Endothelial cell of umbilical vein (primary cell): ENCODE measurements around the gene DEFB112. TPM values are rescaled to one million over a fixed set of nuclear protein-coding genes. Genes with fewer than 3 reads are reported as not detected.

Experiments
- BruUV-seq: library from RNA; stranded (reverse); fragments of 400-500 nt; replicated peaks from 2 replicates; lab custom pipeline; 2021; lab: Mats Ljungman, UMichigan
- CTCF ChIA-PET: fragments of 300-600, 350-600 bp; sonication (Branson Sonifier 250); formaldehyde crosslinking; loops from one replicate; lab custom pipeline; 2021; ENCODE audit warnings: antibody characterized with exemption, inconsistent platforms; lab: Charles Lee
- POLR2A ChIA-PET: fragments of 300-600, 350-600 bp; sonication (Branson Sonifier 250); formaldehyde crosslinking; loops from one replicate; lab custom pipeline; 2021; ENCODE audit warnings: antibody characterized with exemption, inconsistent platforms; lab: Charles Lee
- DNase-seq: peaks from one replicate; pipeline ENCODE4 v3.0.0-alpha.2; 2011; ENCODE audit warnings: low read depth, low spot score
- FAIRE-seq: peaks from 2 replicates; lab custom pipeline; 2011; peaks lifted over from hg19 to GRCh38; lab: Jason Lieb, UNC
- H2AFZ ChIP-seq: 2 replicates; pipeline ENCODE4 v1.6.0; 2012; ENCODE audit warnings: low read depth, low read length, control low read depth, inconsistent platforms
- H3K27ac ChIP-seq: 2 replicates; pipeline ENCODE4 v1.5.1; 2011; ENCODE audit warnings: low read depth, mild to moderate bottlenecking, control low read depth, low read length, moderate library complexity; ENCODE audit not compliant: insufficient read depth
- H3K27me3 ChIP-seq, 2 experiments: 2 replicates each; pipeline versions ENCODE4 v1.6.0 to v1.6.1; 2011; ENCODE audit warnings: low read length in 2 of 2, mixed read lengths in 1 of 2; ENCODE audit not compliant: control insufficient read depth in 2 of 2, insufficient read depth in 2 of 2
- H3K36me3 ChIP-seq, 2 experiments: 2 replicates in 1 of 2; 3 replicates in 1 of 2; pipeline ENCODE4 v1.5.1; 2011; ENCODE audit warnings: low read length in 2 of 2, mild to moderate bottlenecking in 1 of 2, moderate library complexity in 1 of 2; ENCODE audit not compliant: control insufficient read depth in 2 of 2, insufficient read depth in 2 of 2; ENCODE audit errors: extremely low read depth in 1 of 2
- H3K4me1 ChIP-seq: 3 replicates; pipeline ENCODE4 v1.5.1; 2011; ENCODE audit warnings: mild to moderate bottlenecking, low read length; ENCODE audit not compliant: control insufficient read depth, insufficient read depth; ENCODE audit errors: extremely low read depth
- H3K4me2 ChIP-seq: 2 replicates; pipeline ENCODE4 v1.6.1; 2011; ENCODE audit warnings: low read length, control low read depth, mixed read lengths; ENCODE audit not compliant: insufficient read depth
- H3K4me3 ChIP-seq, 3 experiments: fragments of 200-600 bp in 1 of 3; sonication (generic), shearing (Covaris generic) in 1 of 3; replicated peaks in 1 of 3; 2 replicates each; pipeline ENCODE4 v1.5.1; 2011 to 2016; ENCODE audit warnings: control low read depth in 3 of 3, low read length in 3 of 3, mild to moderate bottlenecking in 2 of 3, inconsistent platforms in 1 of 3, low read depth in 1 of 3, moderate library complexity in 1 of 3; ENCODE audit not compliant: insufficient read depth in 1 of 3
- H3K79me2 ChIP-seq: 2 replicates; pipeline ENCODE4 v1.6.0; 2012; ENCODE audit warnings: low read length, inconsistent platforms; ENCODE audit not compliant: control insufficient read depth, insufficient read depth
- H3K9ac ChIP-seq: replicated peaks from 2 replicates; pipeline ENCODE3; 2011; ENCODE audit warnings: low read length, control low read depth; ENCODE audit not compliant: insufficient read depth; ENCODE audit errors: extremely low read depth
- H3K9me1 ChIP-seq: replicated peaks from 3 replicates; pipeline ENCODE4 v1.6.0; 2011; ENCODE audit warnings: mild to moderate bottlenecking, low read length; ENCODE audit not compliant: control insufficient read depth, insufficient read depth; ENCODE audit errors: extremely low read depth
- H3K9me3 ChIP-seq: replicated peaks from 2 replicates; pipeline ENCODE4 v1.5.1; 2012; ENCODE audit warnings: low read length, inconsistent platforms; ENCODE audit not compliant: control insufficient read depth, insufficient read depth
- H4K20me1 ChIP-seq: replicated peaks from 2 replicates; pipeline ENCODE3; 2011; ENCODE audit warnings: mild to moderate bottlenecking, low read length; ENCODE audit not compliant: control insufficient read depth, insufficient read depth; ENCODE audit errors: extremely low read depth
- EZH2 ChIP-seq: IDR thresholded peaks from 2 replicates; pipeline ENCODE4 v1.6.1; 2012; ENCODE audit warnings: borderline replicate concordance, low read depth, mild to moderate bottlenecking, moderate library complexity, low read length, inconsistent platforms; ENCODE audit not compliant: severe bottlenecking
- FOS ChIP-seq: IDR thresholded peaks from 2 replicates; pipeline ENCODE4 v1.6.1; 2011; ENCODE audit warnings: mild to moderate bottlenecking, low read length, moderate library complexity, borderline replicate concordance; ENCODE audit not compliant: insufficient read depth
- GATA2 ChIP-seq: IDR thresholded peaks from 2 replicates; pipeline ENCODE4 v1.7.0; 2011; ENCODE audit warnings: low read depth, mild to moderate bottlenecking, moderate library complexity, mixed read lengths, low read length; ENCODE audit not compliant: insufficient read length, insufficient read depth
- JUN ChIP-seq: IDR thresholded peaks from 2 replicates; pipeline ENCODE4 v1.6.1; 2011; ENCODE audit warnings: borderline replicate concordance, low read depth; ENCODE audit not compliant: insufficient read length, insufficient read depth
- MYC ChIP-seq: IDR thresholded peaks from one replicate; pipeline ENCODE4 v1.6.1; 2011; ENCODE audit warnings: mild to moderate bottlenecking, low read depth, low read length
- POLR2A ChIP-seq: IDR thresholded peaks from 2 replicates; pipeline ENCODE4 v1.6.1; 2012; ENCODE audit warnings: low read depth, mild to moderate bottlenecking, control low read depth, low read length
- POLR2AphosphoS5 ChIP-seq: IDR thresholded peaks from 2 replicates; pipeline ENCODE4 v1.6.1; 2012; ENCODE audit warnings: low read depth, mild to moderate bottlenecking, control low read depth, low read length, moderate library complexity; ENCODE audit not compliant: insufficient read depth
- dilution Hi-C: fragments of 300-500 bp; cut with MboI; formaldehyde crosslinking; loops from one replicate; pipeline ENCODE4 v1.15.0; 2019; ENCODE audit warnings: low sequenced_read_pairs; ENCODE audit not compliant: extremely low pct_ligation_motif_present
- intact Hi-C: fragments of 100-400 bp; cut with micrococcal nuclease; formaldehyde crosslinking; loops from one replicate; pipeline ENCODE4 v1.10.0; 2022
- polyA plus RNA-seq, 4 experiments: library from polyadenylated mRNA; depleted of rRNA in 3 of 4; stranded (reverse) in 3 of 4; unstranded in 1 of 4; fragments of >200 nt; gene quantifications; 2 replicates each; pipeline versions ENCODE4 v1.2.1 to v1.2.3, GENCODE V29; 2011 to 2012; ENCODE audit warnings: missing spikeins in 1 of 4
- total RNA-seq: library from RNA; stranded (reverse); gene quantifications from 2 replicates; pipeline ENCODE4 v1.2.3, GENCODE V29; 2021
- TF ChIP-seq, protein P1 (sequence below): IDR thresholded peaks from 2 replicates; pipeline ENCODE4 v1.6.1; 2011; ENCODE audit not compliant: insufficient read depth, insufficient read length
- TF ChIP-seq, protein P2 (sequence below), 2 donors: IDR thresholded peaks; 1 replicate in 1 of 2; 2 replicates in 1 of 2; pipeline ENCODE4 v1.5.1; 2011; ENCODE audit warnings: low read length in 2 of 2, mild to moderate bottlenecking in 2 of 2, moderate library complexity in 2 of 2, control low read depth in 1 of 2, inconsistent platforms in 1 of 2, low read depth in 1 of 2; ENCODE audit not compliant: insufficient read depth in 1 of 2; ENCODE audit errors: extremely low read depth in 1 of 2

Gene DEFB112
- total and polyA plus RNA-seq, 2 donors (not counting 3 experiments of a cell fraction or from before 2014, with no cell fraction given) = not detected

DNA sequence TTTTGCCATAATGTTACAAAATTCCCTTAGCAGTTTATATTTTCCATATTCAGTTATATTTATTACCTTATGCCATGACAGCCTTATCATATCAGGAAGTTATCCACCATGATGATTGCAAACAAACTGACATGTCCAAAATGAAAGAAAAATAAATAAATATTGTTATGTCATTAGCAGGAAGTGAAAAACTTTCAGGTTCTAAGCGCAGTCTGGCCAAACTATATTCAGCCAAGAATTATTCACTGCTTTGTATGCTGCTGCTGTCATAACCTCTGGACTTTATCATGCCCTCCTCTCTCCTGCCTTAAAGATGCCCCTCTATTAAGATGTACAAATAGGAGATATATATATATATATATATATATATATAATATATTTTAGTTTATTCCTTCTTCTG is 27.7 kb upstream of the DEFB112 start:
- BruUV-seq = no TSS peak
- H3K9me3 ChIP-seq = no peaks in the 10 kb centered on the region
- H2AFZ ChIP-seq = no peak overlapping the region
- H3K9ac ChIP-seq = no peak overlapping the region
- no peaks in the 10 kb centered on the region for H3K36me3 ChIP-seq
- intact Hi-C loops (no loop called here), dilution Hi-C loops (no loop called here)
- H3K27me3 ChIP-seq = no peaks in the 10 kb centered on the region
- no peak overlapping the region for H3K4me2 ChIP-seq
- FAIRE-seq = no peak
- H3K79me2 ChIP-seq = no peaks in the 10 kb centered on the region
- TF ChIP-seq EZH2 (no peak), JUN (no peak), GATA2 (no peak), POLR2AphosphoS5 (no peak), MYC (no peak), FOS (no peak), POLR2A (no peak)
- TF ChIP-seq, protein P1, sequence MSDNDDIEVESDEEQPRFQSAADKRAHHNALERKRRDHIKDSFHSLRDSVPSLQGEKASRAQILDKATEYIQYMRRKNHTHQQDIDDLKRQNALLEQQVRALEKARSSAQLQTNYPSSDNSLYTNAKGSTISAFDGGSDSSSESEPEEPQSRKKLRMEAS = no peak
- TF ChIP-seq, protein P2, sequence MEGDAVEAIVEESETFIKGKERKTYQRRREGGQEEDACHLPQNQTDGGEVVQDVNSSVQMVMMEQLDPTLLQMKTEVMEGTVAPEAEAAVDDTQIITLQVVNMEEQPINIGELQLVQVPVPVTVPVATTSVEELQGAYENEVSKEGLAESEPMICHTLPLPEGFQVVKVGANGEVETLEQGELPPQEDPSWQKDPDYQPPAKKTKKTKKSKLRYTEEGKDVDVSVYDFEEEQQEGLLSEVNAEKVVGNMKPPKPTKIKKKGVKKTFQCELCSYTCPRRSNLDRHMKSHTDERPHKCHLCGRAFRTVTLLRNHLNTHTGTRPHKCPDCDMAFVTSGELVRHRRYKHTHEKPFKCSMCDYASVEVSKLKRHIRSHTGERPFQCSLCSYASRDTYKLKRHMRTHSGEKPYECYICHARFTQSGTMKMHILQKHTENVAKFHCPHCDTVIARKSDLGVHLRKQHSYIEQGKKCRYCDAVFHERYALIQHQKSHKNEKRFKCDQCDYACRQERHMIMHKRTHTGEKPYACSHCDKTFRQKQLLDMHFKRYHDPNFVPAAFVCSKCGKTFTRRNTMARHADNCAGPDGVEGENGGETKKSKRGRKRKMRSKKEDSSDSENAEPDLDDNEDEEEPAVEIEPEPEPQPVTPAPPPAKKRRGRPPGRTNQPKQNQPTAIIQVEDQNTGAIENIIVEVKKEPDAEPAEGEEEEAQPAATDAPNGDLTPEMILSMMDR (IDR thresholded peaks at IDR 0.05; ENCODE audit: extremely low read depth in 1 of 2, insufficient read depth in 1 of 2, low read depth in 1 of 2, low read length in 2 of 2) = no peak
- POLR2A ChIA-PET = no interaction called here
- DNase-seq = no peak
- no peaks in the 10 kb centered on the region for H3K4me1 ChIP-seq
- H3K9me1 ChIP-seq = no peaks in the 10 kb centered on the region
- H4K20me1 ChIP-seq = no peaks in the 10 kb centered on the region
- no peak overlapping the region for H3K27ac ChIP-seq
- no peak overlapping the region for H3K4me3 ChIP-seq
- CTCF ChIA-PET = no interaction called here
